Inferior parietal cortex (tissue), 1 donor: ENCODE measurements around the gene TTC1.
A peak's percentile ranks its signal among the peaks of the same experiment; 100 is the strongest.
"Not testable (repeated sequence)": the region's sequence is repeated elsewhere in the genome, so short reads cannot be mapped to it uniquely, and the experiment has no call there.

Experiments used
- DNase-seq: peaks from one replicate; pipeline ENCODE4 v3.0.0-alpha.2; 2016; ENCODE audit errors: extremely low spot score

The TTC1 gene

GRCh38 chr5:160042671-160043070 lies 33.7 kb downstream of the TTC1 start:
- no peak for DNase-seq

GRCh38 chr5:160044391-160044804 lies 35.5 kb downstream of the TTC1 start:
- no peak for DNase-seq

GRCh38 chr5:160044967-160045366 lies 36.0 kb downstream of the TTC1 start:
- DNase-seq = peak; percentile 18

GRCh38 chr5:160047423-160047822 lies 38.5 kb downstream of the TTC1 start:
- DNase-seq = no peak

- DNase-seq = no peak
These were observed 39.2 kb downstream of the TTC1 start for GRCh38 chr5:160048131-160048530.

- no peak for DNase-seq
These were observed 40.2 kb downstream of the TTC1 start for GRCh38 chr5:160049099-160049498.

GRCh38 chr5:160054047-160054446 lies 45.1 kb downstream of the TTC1 start:
- no peak for DNase-seq

- no peak for DNase-seq
These were observed 45.9 kb downstream of the TTC1 start for GRCh38 chr5:160054831-160055230.

- DNase-seq = no peak
These were observed 48.3 kb downstream of the TTC1 start for GRCh38 chr5:160057256-160057655.

GRCh38 chr5:160060001-160060400 lies 51.1 kb downstream of the TTC1 start:
- no peak for DNase-seq

- DNase-seq = no peak
These were observed 52.8 kb downstream of the TTC1 start for GRCh38 chr5:160061770-160062169.

GRCh38 chr5:160064417-160064810 lies 55.5 kb downstream of the TTC1 start:
- DNase-seq = no peak

GRCh38 chr5:160064995-160065614 lies 56.2 kb downstream of the TTC1 start:
- no peak for DNase-seq

GRCh38 chr5:160069120-160069519 lies 60.2 kb downstream of the TTC1 start:
- DNase-seq = not testable (repeated sequence)

- peak; percentile 26 for DNase-seq
These were observed 62.6 kb downstream of the TTC1 start for GRCh38 chr5:160071516-160071915.

GRCh38 chr5:160071916-160072315 lies 63.0 kb downstream of the TTC1 start:
- no peak for DNase-seq

- no peak for DNase-seq
These were observed 66.1 kb downstream of the TTC1 start for GRCh38 chr5:160075073-160075472.

GRCh38 chr5:160076997-160077396 lies 68.1 kb downstream of the TTC1 start:
- DNase-seq = no peak

- DNase-seq = no peak
These were observed 70.8 kb downstream of the TTC1 start for GRCh38 chr5:160079753-160080152.

- no peak for DNase-seq
These were observed 72.6 kb downstream of the TTC1 start for GRCh38 chr5:160081495-160081894.

GRCh38 chr5:160082614-160083500 lies 73.9 kb downstream of the TTC1 start:
- no peak for DNase-seq

- DNase-seq = no peak
These were observed 74.6 kb downstream of the TTC1 start for GRCh38 chr5:160083501-160083900.

GRCh38 chr5:160084144-160084543 lies 75.2 kb downstream of the TTC1 start:
- DNase-seq = no peak
